ENCODE data around the gene INSM2. TPM values are rescaled to one million over a fixed set of nuclear protein-coding genes. Genes with fewer than 3 reads are reported as not detected.

INSM2 gene, protein sequence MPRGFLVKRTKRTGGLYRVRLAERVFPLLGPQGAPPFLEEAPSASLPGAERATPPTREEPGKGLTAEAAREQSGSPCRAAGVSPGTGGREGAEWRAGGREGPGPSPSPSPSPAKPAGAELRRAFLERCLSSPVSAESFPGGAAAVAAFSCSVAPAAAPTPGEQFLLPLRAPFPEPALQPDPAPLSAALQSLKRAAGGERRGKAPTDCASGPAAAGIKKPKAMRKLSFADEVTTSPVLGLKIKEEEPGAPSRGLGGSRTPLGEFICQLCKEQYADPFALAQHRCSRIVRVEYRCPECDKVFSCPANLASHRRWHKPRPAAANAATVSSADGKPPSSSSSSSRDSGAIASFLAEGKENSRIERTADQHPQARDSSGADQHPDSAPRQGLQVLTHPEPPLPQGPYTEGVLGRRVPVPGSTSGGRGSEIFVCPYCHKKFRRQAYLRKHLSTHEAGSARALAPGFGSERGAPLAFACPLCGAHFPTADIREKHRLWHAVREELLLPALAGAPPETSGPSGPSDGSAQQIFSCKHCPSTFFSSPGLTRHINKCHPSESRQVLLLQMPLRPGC
- total RNA-seq = not detected
- not detected for polyA plus RNA-seq
- long read RNA-seq, donor 1 = 0 reads
- long read RNA-seq, donor 2 = 0 reads
- long read RNA-seq, donor 3 = 0 reads

DNA sequence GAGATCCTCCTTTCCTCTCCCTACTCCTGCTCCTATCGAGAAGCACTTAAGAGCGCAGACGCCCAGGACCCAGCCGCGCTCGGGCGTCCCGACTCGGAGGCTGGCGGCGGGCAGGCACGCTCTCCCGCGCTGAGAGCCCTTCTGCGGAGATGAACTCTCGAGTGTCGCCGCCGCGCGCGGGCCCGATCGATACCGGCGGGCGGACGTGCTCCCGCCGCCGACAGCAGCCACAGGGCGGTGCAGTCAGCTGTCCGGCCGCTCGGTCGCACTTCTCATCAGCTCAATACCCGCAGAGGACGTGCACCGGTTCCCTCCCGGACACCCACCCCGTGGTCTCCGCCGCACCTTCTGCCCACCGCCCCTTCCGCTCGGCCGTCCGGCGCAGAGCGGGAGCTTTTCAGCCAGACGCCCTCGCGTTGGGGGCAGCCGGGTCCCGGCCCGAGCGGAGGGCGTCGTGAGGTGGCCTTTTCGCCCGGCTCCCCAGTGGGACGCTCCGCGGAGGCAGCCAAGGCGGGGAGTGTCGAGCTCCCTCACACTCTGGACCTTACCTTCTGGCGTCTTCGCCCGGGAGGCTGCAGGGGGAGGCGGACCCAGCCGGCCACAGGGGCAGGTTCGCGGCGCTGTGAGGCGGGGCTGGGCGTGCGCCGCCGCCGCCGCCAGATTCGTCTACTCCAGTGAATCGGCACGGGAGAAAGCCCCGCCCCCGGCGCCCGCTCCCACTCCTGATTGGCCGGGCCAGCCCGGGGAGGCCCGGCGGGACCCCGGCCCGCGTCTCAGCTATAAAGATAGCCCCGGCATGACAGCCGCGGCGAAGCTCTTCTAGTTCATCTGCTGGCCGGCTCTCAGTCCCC, at the start of gene INSM2:
Gene INSM2 (plus strand): TSS at position 808 of the 851 bp plus-strand sequence. CDS start 89 bp downstream, outside the sequence.
- H3K4me3 ChIP-seq = peak within 1 kb of the TSS; percentile 40 to 63 (median 54)
- H3K4me1 ChIP-seq = peaks cover 7 to 31% (median 29%) of the 10 kb centered on the region in 9 donors
- ATAC-seq (peak in 7 of 8 donors; percentile 64 to 81 (median 72)), DNase-seq (peak; percentile 27 to 46)
- TF ChIP-seq, protein P1, sequence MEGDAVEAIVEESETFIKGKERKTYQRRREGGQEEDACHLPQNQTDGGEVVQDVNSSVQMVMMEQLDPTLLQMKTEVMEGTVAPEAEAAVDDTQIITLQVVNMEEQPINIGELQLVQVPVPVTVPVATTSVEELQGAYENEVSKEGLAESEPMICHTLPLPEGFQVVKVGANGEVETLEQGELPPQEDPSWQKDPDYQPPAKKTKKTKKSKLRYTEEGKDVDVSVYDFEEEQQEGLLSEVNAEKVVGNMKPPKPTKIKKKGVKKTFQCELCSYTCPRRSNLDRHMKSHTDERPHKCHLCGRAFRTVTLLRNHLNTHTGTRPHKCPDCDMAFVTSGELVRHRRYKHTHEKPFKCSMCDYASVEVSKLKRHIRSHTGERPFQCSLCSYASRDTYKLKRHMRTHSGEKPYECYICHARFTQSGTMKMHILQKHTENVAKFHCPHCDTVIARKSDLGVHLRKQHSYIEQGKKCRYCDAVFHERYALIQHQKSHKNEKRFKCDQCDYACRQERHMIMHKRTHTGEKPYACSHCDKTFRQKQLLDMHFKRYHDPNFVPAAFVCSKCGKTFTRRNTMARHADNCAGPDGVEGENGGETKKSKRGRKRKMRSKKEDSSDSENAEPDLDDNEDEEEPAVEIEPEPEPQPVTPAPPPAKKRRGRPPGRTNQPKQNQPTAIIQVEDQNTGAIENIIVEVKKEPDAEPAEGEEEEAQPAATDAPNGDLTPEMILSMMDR (IDR thresholded peaks at IDR 0.05) = no peak
- peaks cover 10 to 80% (median 73%) of the 10 kb centered on the region in 7 donors for H3K27me3 ChIP-seq
- no peak within 1 kb of the TSS for H3K27ac ChIP-seq
- no peaks in the 10 kb centered on the region for H3K9me3 ChIP-seq
- 0 to 1% methylated on average over 94 to 100 of the region's 100 CpGs for WGBS, 2 donors
- peaks cover 0 to 15% (median 0%) of the 10 kb centered on the region in 9 donors for H3K36me3 ChIP-seq
- intact Hi-C loops (cut with DNase I) = no loop called here

DNA sequence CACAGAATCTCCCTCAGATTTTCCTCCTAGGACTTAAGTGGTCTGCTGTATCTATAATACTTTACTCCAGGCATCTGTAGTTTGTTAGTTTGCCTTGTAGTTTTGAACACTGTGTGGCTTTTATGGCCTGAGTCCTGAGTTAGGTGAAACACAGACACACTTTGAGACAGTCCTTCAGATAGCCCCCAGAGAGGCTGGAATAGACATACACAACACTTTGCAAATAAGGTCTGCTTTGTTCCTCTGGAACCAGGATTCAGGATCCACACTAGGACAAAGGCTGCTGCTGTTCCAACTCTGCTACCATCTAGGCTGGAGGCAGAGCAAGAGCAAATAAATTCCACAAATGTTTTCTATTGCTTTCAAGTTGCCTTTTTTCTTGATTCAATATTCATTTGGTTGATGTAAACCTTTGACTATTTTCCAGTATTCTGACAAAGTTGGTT, 41.4 kb upstream of the INSM2 start:
- no peaks in the 10 kb centered on the region for H3K27me3 ChIP-seq
- intact Hi-C loops (cut with DNase I) = no loop called here
- no peak for DNase-seq
- ATAC-seq = no peak
- peaks cover 0 to 36% (median 9%) of the 10 kb centered on the region in 11 donors for H3K9me3 ChIP-seq
- TF ChIP-seq, protein P1 (IDR thresholded peaks at IDR 0.05) = no peak
- H3K36me3 ChIP-seq = no peaks in the 10 kb centered on the region
- H3K27ac ChIP-seq = no peak overlapping the region
- H3K4me3 ChIP-seq = no peak overlapping the region
- H3K4me1 ChIP-seq = no peaks in the 10 kb centered on the region

DNA sequence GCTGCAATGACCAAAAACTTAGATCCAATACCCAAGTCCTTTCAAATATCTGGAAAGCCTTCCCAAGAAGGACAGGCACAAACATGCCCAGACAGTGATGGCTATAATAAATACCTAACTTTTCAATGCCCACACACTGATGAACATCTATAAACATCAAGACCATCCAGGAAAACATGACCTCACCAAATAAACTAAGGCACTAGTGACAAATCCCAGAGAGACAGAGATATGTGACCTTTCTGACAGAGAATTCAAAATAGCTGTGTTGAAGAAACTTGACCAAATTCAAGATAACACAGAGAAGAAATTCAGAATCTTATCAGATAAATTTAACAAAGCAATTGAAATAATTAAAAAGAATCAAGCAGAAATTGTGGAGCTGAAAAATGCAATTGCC, 38.7 kb upstream of the INSM2 start:
- ATAC-seq (no peak), DNase-seq (no peak)
- Histone ChIP-seq H3K36me3 (no peaks in the 10 kb centered on the region), H3K4me3 (no peak overlapping the region), H3K27ac (no peak overlapping the region), H3K4me1 (no peaks in the 10 kb centered on the region), H3K9me3 (peaks cover 0 to 36% (median 9%) of the 10 kb centered on the region in 11 donors), H3K27me3 (peaks cover 0 to 4% (median 0%) of the 10 kb centered on the region in 7 donors)
- intact Hi-C loops (cut with DNase I) = no loop called here
- TF ChIP-seq, protein P1 (IDR thresholded peaks at IDR 0.05) = no peak

DNA sequence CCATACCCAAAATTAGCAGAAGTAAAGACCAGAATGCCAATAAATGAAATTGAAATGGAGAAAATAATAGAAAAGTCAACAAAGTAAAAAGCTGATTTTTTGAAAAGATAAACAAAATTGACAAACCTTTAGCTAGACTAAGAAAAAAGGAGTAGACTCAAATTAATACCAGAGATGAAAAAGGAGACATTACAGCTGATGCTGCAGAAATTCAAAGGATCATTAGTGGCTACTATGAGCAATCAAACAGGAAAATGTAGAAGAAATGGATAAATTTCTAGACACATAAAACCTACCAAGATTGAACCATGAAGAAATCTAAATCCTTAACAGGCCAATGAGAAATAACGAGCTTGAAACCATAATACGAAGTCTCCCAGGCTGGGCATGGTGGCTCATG, 34.8 kb upstream of the INSM2 start:
- peaks cover 0 to 12% (median 0%) of the 10 kb centered on the region in 11 donors for H3K9me3 ChIP-seq
- peaks cover 0 to 4% (median 0%) of the 10 kb centered on the region in 7 donors for H3K27me3 ChIP-seq
- intact Hi-C loops (cut with DNase I) = no loop called here
- no peaks in the 10 kb centered on the region for H3K36me3 ChIP-seq
- TF ChIP-seq, protein P1 (IDR thresholded peaks at IDR 0.05) = no peak
- no peaks in the 10 kb centered on the region for H3K4me1 ChIP-seq
- H3K4me3 ChIP-seq = no peak overlapping the region
- no peak overlapping the region for H3K27ac ChIP-seq
- WGBS, 2 donors = 87 to 91% methylated on average over 2 of the region's 2 CpGs
- no peak for DNase-seq
- no peak for ATAC-seq

Data from heart right ventricle (tissue), 16 donors.